NCI-H524 (cell line): Measurements from ENCODE around the gene BTG2.
"Not testable (repeated sequence)": the region's sequence is repeated elsewhere in the genome, so short reads cannot be mapped to it uniquely, and the experiment has no call there.

Source experiments
- DNase-seq, 2 experiments: peaks; one replicate each; lab custom pipeline; 2025; lab: John Stamatoyannopoulos, UW

Gene BTG2

DNA sequence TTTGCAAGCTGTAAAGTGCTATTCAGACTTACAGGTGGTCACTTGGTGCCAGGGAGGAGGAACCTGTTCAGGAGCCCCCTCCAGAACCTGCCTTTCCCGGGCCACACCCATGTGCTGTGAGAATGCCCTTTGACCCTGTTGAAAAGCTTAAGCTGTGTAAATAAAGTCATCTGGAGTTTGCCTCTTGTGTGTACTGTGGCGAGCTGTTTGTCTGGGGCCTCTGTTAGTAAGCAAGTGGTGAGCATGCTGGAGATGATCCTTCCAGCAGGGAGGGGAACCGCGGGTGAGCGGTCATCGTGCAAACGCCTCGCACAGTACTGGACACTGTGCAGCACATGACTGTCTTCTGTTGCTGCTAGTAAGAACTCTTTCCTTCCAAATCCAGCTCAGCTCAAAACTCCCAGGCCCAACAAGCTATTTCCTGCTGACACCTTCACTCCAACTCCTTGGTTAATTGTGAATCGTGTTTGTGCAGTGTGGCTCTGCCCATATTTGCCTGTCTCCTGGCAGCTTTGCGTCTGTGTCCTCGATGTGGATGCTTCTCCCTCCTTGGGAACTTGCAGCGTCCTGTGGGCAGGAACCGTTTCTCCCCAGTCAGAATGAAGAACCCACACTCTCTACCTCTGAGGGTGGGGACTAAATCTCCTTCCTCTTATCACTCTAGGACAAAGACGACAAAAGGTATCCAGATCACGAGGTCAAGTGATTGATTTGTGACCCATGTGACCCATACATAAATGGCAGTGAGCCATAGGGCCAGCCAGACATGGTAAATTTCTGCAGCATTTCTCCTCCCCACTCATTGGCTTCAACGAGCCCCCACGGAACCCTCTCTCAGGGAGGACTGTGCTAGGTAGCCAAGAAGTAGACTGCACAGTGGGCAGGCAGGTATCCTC is 13.9 kb upstream of the BTG2 start:
- peak in 1 of 2 experiments; percentile 20 for DNase-seq

DNA sequence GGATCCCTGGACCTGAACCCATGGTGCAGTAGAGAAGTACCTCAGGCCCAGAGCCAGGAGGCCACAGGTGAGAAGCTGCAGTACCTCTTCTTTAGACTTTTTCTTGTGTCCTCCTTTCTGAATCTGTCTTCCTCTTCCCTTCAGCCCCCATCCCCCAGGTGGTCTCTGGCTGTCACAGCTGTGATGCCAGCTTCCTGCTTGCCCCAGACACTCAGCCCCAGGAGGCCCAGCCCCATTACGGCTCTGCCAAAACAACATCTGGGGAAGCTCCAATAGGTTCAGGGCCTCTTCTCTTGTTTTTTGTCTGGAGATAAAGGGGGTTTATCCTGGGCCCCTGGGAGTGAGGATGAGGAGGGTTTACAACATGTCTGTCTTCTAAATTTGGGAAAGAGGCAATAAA is 9.5 kb upstream of the BTG2 start:
- DNase-seq = peak in 1 of 2 experiments; percentile 44

DNA sequence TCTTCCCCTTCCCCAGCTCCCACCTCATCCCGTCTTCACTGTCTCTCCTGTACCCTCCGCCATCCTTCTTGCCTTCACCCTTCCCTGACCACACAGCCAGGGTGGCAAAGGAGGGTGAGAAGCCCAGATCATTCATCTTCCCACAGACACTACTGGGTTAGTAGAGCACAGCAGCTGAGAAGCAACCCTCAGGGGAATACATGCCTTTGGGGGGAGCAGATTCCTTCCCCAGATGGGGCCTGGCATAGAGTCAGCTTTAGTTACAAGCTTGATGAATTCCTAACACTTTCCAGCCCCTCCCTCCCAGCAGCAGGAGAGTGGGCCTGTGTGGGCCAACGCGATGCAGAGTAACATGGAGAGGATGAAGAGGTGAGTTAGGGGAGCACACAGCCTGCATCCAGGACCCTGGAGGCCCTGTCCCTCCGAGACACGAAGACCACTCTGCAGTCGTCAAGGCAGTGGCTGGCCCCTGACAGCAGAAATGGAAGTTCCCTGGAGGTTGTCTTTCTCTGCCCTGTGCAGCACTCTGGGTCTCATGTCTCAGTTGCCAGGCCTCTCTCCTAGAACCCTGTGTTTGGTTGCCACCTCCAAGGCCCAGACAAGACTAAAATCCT is 8.8 kb upstream of the BTG2 start:
- DNase-seq = peak; percentile 52 to 88

DNA sequence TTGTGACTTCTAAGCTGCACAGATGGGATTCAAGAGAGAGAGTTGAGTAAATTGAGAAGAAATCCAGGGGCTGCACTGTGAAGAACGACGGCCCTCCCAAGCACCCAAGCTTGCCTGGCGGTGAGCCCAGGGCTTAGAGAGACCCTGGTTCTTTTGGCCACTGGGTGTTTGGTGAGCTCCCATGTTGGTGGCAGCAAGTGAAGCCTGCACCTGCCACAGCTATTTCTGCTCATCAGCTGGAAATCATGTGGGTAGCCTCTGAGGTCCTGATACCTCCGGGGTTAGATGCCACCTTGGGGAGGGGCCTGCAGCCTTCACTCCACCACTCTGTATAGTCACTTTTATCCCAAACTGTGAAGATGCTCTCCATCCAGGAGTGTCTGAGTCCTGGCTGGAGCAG is 6.2 kb upstream of the BTG2 start:
- DNase-seq = peak in 1 of 2 experiments; percentile 33

DNA sequence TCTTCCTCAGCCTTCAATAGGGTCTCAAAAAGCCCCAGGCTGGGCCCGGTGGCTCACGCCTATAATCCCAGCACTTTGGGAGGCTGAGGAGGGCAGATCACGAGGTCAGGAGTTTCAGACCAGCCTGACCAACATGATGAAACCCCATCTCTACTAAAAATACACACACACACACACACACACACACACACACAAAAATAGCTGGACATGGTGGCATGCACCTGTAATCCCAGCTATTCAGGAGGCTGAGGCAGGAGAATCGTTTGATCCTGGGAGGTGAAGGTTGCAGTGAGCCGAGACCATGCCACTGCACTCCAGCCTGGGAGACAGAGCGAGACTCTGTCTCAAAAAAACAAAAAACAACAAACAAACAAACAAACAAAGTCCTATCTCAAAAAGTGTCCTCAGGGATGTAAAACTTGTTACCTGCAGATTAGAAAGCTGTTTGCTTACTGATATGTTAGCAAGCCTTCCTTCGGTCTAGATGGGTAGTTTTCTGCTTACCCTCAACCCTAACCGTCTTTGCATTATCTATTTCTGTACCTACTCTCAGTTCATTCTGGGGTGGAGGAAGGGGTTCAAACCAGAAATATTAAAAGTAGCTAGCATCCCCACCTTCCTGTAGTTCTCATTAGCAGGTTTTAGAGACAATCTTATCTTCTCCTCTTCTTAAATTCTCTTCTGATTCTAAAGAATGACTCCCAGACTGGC is 5.4 kb upstream of the BTG2 start:
- DNase-seq = not testable (repeated sequence)

DNA sequence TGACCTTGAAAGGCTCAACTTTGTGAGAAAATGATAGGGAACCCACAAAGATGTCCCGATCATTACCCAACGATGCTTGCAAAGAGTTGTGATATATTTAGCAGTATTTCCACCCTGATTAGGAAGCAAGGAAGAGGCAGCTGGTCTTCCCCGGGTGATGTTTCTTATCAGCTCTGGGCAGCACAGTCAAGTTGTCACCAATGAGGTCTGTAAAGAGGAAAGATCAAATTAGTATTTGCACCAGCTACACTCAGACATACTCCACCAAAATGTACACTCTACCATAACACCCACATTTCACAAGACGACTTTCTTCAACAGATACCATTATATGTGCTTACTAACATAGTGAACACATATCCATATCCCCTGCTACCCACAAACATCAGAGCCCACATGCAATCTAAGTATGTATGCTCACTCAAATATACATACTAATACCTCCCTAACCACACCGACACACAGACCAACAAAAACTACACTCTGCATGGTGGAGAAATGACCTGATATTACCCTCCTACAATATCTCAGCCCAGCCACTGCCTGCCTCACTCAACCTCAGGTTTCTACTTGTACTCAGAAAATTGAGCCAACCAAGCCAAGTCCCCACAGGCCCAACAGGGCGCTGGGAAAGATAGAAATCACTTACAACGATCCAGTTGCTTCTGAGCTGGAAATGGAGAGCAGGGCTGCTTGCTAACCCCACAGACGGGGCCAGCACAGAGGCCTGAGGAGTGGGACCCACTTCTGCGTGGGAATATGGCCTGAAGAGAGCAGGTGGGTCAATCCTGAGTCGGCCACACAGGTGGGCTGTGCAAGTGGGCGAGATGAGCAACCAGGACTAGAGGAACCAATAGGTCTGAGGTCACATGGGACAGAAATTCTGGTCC is 4.6 kb upstream of the BTG2 start:
- DNase-seq = no peak

DNA sequence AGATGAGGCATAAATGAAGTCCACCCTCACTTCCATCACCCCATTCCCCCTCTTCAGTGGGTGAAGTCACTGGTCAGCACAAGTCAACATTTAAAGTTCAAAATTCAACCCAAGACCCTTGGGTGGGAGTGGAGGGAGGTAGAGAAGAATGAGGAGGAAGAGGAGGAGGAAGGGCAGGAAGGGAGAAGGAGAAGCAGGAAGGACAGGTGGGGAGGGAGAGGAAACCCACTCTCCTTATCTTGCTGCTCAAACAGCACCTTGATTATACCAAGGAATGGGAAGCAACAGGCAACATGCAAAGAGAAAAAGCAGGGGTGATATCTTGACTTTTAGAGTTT is 4.0 kb upstream of the BTG2 start:
- DNase-seq = no peak

DNA sequence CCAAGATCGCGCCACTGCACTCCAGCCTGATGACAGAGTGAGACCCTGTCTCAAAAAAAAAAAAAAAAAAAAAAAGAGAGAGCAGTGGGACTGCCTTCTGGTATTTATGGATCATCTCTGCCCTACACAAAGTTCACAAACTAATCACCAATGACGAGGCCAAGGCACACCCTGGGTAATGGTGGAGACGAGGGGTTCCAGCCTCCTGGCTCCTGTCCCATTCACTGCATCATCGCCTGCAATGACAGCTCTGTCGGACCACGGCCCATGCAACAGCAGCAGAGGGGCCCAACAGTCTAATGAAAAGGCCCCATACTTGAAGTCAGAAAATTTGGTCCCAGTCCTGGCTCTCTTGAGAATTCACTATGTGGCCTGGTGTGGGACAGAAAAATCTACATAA is 2.9 kb upstream of the BTG2 start:
- DNase-seq = no peak

DNA sequence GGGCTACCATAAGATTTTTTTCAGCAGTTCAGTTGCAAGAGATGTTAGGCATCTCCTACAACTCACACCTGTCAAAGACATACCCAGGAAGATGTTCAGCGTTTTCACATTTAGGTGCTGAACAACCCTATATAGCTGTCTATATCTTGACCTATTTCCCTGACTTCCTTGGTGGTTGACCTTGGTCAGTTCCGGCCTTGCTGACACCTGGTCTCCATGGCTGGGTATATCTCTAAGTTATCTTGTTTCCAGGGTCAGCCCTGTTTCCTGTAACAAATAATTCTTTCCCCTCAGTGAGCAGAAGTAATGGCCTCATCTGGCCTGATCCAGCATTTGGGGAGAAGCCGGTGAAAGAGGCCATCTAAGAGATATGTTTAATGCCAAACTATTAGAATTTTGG is 2.4 kb upstream of the BTG2 start:
- no peak for DNase-seq

DNA sequence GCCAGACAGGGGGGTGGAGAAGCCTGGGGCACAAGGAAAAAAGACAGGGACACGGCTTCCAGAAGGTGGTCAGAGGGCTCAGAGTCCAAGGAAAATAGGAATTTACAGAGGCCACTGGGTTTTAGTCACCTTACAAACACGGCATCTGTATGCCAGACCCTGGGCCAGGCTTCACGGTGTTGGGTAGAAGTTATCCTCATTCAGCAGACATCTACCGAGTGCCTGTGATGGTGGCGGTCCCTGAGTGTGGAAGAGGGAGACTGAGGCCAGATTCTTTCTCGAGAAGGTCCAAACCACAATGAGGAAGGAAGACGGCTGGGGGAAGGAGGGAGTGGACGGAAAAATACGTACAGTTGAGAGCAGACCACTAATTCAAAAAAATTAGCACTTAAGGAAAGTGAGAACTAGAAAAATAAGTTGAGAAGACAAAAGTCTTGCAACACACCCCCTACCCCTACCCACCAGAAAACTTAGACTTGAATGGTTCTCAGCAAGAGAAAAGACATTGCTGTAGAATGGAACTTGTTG is 864 bp upstream of the BTG2 start:
- DNase-seq = no peak

DNA sequence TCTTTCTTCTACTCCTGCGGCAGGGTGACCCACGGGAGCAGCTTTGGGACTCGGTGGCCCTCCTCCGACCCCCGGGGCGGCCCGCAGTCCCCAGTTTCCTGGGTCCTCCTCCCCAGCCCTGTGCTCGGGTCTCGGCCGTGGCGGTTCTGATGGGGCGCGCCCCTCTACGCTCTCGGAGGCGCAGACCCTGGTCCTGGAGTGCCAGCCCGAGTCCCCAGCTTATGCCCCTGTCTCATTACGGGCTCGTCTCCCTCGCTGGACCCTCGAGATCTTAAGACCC is 430 bp downstream of the BTG2 start:
- DNase-seq = no peak

DNA sequence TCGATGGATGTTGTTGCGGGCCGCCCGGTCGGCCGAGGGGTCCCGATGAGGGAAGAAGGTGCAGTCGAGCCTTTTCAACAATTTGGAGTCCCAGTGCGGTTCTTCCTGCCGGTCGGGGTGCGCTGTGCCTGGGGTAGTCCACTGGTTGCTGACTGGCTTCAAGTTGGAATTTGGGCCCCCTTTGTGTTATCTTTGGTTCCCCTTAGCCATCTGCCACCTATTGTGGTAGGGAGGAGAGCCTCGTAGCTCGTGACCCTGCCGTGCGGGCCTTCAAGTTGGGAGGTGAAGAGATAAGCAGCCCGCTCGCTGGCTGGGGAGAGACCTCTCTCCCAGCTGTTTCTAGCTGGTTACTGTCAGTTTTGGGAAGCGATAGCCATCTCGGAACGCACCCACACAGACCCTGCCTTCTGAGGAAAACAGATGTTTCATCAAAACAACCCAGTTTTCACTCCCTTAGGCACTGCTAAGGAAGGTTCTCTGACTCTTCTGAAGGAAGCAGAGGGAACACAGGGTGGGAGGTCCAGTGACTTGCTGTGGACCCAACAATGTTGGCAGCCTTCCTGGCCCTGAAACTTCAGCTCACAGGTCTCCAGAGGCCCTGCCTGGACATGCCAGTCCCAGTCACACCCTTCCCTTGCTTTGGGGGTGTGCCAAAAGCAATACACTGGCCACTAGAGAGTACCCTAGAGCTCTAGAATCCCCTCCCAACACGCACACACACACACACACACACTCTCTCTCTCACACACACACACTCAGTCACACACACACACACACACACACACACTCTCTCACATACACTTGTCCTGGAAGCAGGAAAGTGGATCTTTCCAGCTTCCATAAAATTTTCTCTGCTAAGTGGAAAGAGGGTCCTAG is 1.0 kb downstream of the BTG2 start:
- DNase-seq = peak in 1 of 2 experiments; percentile 56

DNA sequence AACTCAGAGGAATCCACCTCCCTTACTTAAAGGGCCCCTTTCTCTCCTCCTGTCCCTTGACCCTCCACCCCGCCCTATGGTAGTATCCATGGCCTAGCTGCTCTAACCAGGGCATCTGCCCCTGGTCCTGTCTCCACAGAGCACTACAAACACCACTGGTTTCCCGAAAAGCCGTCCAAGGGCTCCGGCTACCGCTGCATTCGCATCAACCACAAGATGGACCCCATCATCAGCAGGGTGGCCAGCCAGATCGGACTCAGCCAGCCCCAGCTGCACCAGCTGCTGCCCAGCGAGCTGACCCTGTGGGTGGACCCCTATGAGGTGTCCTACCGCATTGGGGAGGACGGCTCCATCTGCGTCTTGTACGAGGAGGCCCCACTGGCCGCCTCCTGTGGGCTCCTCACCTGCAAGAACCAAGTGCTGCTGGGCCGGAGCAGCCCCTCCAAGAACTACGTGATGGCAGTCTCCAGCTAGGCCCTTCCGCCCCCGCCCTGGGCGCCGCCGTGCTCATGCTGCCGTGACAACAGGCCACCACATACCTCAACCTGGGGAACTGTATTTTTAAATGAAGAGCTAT is 1.7 kb downstream of the BTG2 start:
- no peak for DNase-seq

DNA sequence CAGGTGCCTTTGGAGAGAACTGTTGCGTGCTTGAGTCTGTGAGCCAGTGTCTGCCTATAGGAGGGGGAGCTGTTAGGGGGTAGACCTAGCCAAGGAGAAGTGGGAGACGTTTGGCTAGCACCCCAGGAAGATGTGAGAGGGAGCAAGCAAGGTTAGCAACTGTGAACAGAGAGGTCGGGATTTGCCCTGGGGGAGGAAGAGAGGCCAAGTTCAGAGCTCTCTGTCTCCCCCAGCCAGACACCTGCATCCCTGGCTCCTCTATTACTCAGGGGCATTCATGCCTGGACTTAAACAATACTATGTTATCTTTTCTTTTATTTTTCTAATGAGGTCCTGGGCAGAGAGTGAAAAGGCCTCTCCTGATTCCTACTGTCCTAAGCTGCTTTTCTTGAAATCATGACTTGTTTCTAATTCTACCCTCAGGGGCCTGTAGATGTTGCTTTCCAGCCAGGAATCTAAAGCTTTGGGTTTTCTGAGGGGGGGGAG is 2.4 kb downstream of the BTG2 start:
- no peak for DNase-seq

DNA sequence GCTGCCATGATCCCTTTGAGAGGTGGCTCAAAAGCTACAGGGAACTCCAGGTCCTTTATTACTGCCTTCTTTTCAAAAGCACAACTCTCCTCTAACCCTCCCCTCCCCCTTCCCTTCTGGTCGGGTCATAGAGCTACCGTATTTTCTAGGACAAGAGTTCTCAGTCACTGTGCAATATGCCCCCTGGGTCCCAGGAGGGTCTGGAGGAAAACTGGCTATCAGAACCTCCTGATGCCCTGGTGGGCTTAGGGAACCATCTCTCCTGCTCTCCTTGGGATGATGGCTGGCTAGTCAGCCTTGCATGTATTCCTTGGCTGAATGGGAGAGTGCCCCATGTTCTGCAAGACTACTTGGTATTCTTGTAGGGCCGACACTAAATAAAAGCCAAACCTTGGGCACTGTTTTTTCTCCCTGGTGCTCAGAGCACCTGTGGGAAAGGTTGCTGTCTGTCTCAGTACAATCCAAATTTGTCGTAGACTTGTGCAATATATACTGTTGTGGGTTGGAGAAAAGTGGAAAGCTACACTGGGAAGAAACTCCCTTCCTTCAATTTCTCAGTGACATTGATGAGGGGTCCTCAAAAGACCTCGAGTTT is 3.1 kb downstream of the BTG2 start:
- DNase-seq = peak in 1 of 2 experiments; percentile 38

DNA sequence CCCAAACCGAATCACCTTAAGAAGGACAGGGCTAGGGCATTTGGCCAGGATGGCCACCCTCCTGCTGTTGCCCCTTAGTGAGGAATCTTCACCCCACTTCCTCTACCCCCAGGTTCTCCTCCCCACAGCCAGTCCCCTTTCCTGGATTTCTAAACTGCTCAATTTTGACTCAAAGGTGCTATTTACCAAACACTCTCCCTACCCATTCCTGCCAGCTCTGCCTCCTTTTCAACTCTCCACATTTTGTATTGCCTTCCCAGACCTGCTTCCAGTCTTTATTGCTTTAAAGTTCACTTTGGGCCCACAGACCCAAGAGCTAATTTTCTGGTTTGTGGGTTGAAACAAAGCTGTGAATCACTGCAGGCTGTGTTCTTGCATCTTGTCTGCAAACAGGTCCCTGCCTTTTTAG is 3.6 kb downstream of the BTG2 start:
- DNase-seq = no peak

DNA sequence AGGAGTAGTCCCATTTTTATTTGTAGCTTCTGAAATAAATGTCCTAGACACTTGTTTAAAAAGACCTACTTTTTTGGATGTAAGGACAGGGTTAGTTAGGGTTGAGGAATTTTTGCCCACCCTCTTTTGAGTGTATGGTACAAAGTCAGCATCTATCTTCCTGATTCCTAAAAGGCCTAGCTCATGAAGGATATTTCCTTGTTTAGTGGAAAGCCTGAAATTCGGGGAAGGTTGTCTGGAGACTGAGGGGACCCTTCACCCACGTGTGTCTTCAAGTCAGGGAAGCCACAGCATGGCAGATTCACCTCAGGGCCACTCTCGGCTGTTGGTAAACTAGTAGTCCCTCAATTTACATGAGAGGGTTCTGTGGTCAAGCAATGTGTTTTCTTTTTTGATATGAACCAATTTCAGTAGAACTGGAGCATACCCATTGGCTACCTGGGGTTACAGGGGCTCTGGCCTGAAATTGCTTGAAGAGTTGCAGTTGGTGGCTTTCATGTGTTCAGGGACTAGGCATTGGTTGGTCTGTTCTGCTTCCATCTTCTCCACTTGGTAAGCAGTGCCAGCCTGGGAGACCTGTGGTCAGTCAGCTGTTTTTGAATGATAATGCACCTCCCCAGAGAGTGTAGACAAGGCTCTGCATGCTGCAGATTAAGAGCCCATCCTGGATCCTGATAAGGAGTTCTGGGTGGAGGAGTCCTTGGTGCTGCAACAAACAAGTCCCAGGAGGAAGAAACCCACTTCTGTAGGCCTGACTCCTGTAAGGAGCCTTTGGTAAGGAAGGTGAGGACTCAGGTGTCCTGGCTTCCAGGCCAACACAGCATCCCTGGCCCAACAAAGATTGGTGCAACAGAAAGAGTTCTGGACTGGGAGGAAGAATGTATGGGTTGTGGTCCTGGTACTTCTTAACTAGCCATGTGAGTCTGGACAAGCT is 6.3 kb downstream of the BTG2 start:
- no peak for DNase-seq

DNA sequence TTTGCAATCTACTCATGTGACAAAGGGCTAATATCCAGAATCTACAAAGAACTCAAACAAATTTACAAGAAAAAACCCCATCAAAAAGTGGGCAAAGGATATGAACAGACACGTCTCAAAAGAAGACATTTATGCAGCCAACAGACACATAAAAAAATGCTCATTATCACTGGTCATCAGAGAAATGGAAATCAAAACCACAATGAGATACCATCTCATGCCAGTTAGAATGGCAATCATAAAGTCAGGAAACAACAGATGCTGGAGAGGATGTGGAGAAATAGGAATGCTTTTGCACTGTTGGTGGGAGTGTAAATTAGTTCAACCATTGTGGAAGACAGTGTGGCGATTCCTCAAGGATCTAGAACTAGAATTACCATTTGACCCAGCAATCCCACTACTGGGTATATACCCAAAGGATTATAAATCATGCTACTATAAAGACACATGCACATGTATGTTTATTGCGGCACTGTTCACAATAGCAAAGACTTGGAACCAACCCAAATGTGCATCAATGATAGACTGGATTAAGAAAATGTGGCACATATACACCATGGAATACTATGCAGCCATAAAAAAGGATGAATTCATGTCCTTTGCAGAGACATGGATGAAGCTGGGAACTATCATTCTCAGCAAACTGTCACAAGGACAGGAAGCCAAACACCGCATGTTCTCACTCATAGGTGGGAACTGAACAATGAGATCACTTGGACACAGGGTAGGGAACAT is 8.9 kb downstream of the BTG2 start:
- DNase-seq = not testable (repeated sequence)
